B cell (primary cell): Measurements from ENCODE around the gene NBAS.

Source experiments
- EZH2 ChIP-seq: IDR thresholded peaks from 2 replicates; pipeline ENCODE4 v1.6.1; 2012; ENCODE audit warnings: borderline replicate concordance, low read depth, mild to moderate bottlenecking, moderate library complexity, low read length; ENCODE audit not compliant: insufficient read depth, poor library complexity, severe bottlenecking
- TF ChIP-seq, protein P1 (sequence below): fragments of 200-600 bp; IDR thresholded peaks from one replicate; pipeline ENCODE4 v1.8.0; 2022; ENCODE audit warnings: antibody characterized with exemption, mild to moderate bottlenecking

DNA sequence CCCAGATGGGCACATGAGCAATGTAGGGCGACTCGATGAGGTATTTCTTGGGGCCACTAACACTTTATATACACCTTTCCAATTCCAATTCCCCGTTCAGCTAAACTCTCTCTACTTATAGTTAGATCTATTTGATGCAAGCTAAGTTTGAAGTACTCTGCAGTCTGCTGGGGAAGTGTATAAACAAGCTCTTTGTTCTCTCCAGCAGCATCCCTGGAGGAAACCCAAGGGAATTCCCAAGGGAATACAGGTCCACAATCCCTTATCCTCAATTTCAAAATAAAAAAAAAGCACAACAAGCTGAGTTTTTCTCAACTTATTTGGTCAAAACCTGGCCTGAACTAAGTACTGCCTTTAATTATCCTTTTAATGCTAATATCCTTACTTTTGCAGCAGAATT, 433.3 kb downstream of the NBAS start:
- TF ChIP-seq, protein P1, sequence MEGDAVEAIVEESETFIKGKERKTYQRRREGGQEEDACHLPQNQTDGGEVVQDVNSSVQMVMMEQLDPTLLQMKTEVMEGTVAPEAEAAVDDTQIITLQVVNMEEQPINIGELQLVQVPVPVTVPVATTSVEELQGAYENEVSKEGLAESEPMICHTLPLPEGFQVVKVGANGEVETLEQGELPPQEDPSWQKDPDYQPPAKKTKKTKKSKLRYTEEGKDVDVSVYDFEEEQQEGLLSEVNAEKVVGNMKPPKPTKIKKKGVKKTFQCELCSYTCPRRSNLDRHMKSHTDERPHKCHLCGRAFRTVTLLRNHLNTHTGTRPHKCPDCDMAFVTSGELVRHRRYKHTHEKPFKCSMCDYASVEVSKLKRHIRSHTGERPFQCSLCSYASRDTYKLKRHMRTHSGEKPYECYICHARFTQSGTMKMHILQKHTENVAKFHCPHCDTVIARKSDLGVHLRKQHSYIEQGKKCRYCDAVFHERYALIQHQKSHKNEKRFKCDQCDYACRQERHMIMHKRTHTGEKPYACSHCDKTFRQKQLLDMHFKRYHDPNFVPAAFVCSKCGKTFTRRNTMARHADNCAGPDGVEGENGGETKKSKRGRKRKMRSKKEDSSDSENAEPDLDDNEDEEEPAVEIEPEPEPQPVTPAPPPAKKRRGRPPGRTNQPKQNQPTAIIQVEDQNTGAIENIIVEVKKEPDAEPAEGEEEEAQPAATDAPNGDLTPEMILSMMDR, result no peak
- no peak for TF ChIP-seq EZH2
